RWPE1 (cell line): ENCODE data around the gene EPHA5.

Source experiments
- CTCF ChIA-PET: fragments of 350-600 bp; sonication (Branson Sonifier 250); formaldehyde crosslinking; extraction: SDS; loops from one replicate; lab custom pipeline; 2021; lab: Yijun Ruan, JAX
- POLR2A ChIA-PET: fragments of 400-600 bp; formaldehyde crosslinking; extraction: SDS; loops from one replicate; lab custom pipeline; 2020; ENCODE audit warnings: antibody characterized with exemption; ENCODE audit not compliant: low non-redundant PET; lab: Yijun Ruan, JAX
- DNase-seq: peaks from one replicate; pipeline ENCODE4 v3.0.0; 2012; ENCODE audit warnings: low spot score
- H3K27ac ChIP-seq: fragments of 450-650 bp; 2 replicates; pipeline ENCODE4 v1.5.1; 2017
- CTCF ChIP-seq: fragments of 450-650 bp; conservative IDR thresholded peaks from 2 replicates; pipeline ENCODE4 v1.5.1; 2017; ENCODE audit warnings: low read depth, mild to moderate bottlenecking

Gene EPHA5

GRCh38 chr4:65401083-65401482 lies 269.2 kb downstream of the EPHA5 start:
- DNase-seq, result no peak
- CTCF ChIA-PET, result no interaction called here
- TF ChIP-seq CTCF, result no peak
- POLR2A ChIA-PET, result no interaction called here
- H3K27ac ChIP-seq, result no peak overlapping the region

GRCh38 chr4:65399084-65399483 lies 271.2 kb downstream of the EPHA5 start:
- CTCF ChIA-PET, result no interaction called here
- DNase-seq, result no peak
- no peak overlapping the region for H3K27ac ChIP-seq
- no peak for TF ChIP-seq CTCF
- POLR2A ChIA-PET, result no interaction called here

GRCh38 chr4:65393078-65393477 lies 277.2 kb downstream of the EPHA5 start:
- POLR2A ChIA-PET, result no interaction called here
- no peak for DNase-seq
- TF ChIP-seq CTCF, result no peak
- H3K27ac ChIP-seq, result no peak overlapping the region
- CTCF ChIA-PET, result interaction anchor here (0.6 kb wide), 1 partner anchor 485 kb away, joined by 3 read pairs; no protein-coding TSS in a partner anchor

GRCh38 chr4:65392488-65392887 lies 277.8 kb downstream of the EPHA5 start:
- DNase-seq, result no peak
- ChIA-PET CTCF (interaction anchor here (0.6 kb wide), 1 partner anchor 486 kb away, joined by 3 read pairs; no protein-coding TSS in a partner anchor), POLR2A (no interaction called here)
- TF ChIP-seq CTCF, result no peak
- no peak overlapping the region for H3K27ac ChIP-seq

GRCh38 chr4:65391814-65392213 lies 278.5 kb downstream of the EPHA5 start:
- no peak overlapping the region for H3K27ac ChIP-seq
- CTCF ChIA-PET, result interaction anchor here (0.6 kb wide), 1 partner anchor 1279 kb away, joined by 3 read pairs; no protein-coding TSS in a partner anchor

GRCh38 chr4:65391382-65391781 lies 278.9 kb downstream of the EPHA5 start:
- POLR2A ChIA-PET, result no interaction called here
- TF ChIP-seq CTCF, result no peak
- DNase-seq, result no peak
- CTCF ChIA-PET, result interaction anchor here (0.6 kb wide), 1 partner anchor 1279 kb away, joined by 3 read pairs; no protein-coding TSS in a partner anchor
- H3K27ac ChIP-seq, result no peak overlapping the region

More at GRCh38 chr4:65391814-65392213, 278.5 kb downstream of the EPHA5 start:
- POLR2A ChIA-PET, result no interaction called here
- no peak for TF ChIP-seq CTCF
- DNase-seq, result no peak
